OCI-LY7 (cell line): ENCODE data around the gene FNDC3B. TPM values are rescaled to one million over a fixed set of nuclear protein-coding genes. Genes with fewer than 3 reads are reported as not detected.

Experiments used
- BruUV-seq: library from RNA; stranded (reverse); fragments of 400-500 nt; replicated peaks from 2 replicates; lab custom pipeline; 2021; lab: Mats Ljungman, UMichigan
- CTCF ChIA-PET: fragments of 300-600 bp; sonication (Branson Sonifier 250); formaldehyde crosslinking; loops from one replicate; lab custom pipeline; 2022; ENCODE audit warnings: antibody characterized with exemption; ENCODE audit not compliant: unreplicated experiment; lab: Charles Lee
- POLR2A ChIA-PET: fragments of 300-600 bp; sonication (Branson Sonifier 250); formaldehyde crosslinking; loops from one replicate; lab custom pipeline; 2022; ENCODE audit warnings: antibody characterized with exemption; lab: Charles Lee
- DNase-seq: peaks from one replicate; pipeline ENCODE4 v3.0.0-alpha.2; 2015; ENCODE audit warnings: low spot score
- H2AFZ ChIP-seq: fragments of 200-600 bp; sonication (generic), shearing (Covaris generic); 2 replicates; pipeline ENCODE4 v1.6.1; 2014; ENCODE audit warnings: mild to moderate bottlenecking, antibody characterized with exemption, low read length, moderate library complexity
- H3K27ac ChIP-seq: fragments of 200-600 bp; sonication (generic); 2 replicates; pipeline ENCODE4 v1.5.1; 2014; ENCODE audit warnings: mixed run types, low read depth, mild to moderate bottlenecking, moderate library complexity, low read length, inconsistent platforms; ENCODE audit not compliant: poor library complexity, severe bottlenecking
- H3K36me3 ChIP-seq: fragments of 200-600 bp; sonication (generic); 2 replicates; pipeline ENCODE4 v1.6.1; 2014; ENCODE audit warnings: mild to moderate bottlenecking, antibody characterized with exemption, low read length, moderate library complexity, mixed read lengths; ENCODE audit not compliant: insufficient read depth
- H3K4me1 ChIP-seq: fragments of 200-600 bp; sonication (generic); 2 replicates; pipeline ENCODE4 v1.5.1; 2014; ENCODE audit warnings: mild to moderate bottlenecking, low read length; ENCODE audit not compliant: insufficient read depth, poor library complexity, severe bottlenecking
- H3K4me2 ChIP-seq: fragments of 200-600 bp; sonication (generic); 2 replicates; pipeline ENCODE4 v1.6.1; 2014; ENCODE audit warnings: mild to moderate bottlenecking, low read length
- H3K4me3 ChIP-seq: fragments of 200-600 bp; sonication (generic); 2 replicates; pipeline ENCODE4 v1.5.1; 2014; ENCODE audit warnings: mild to moderate bottlenecking, low read depth, low read length; ENCODE audit not compliant: poor library complexity, severe bottlenecking
- H3K79me2 ChIP-seq: fragments of 200-600 bp; sonication (generic); 2 replicates; pipeline ENCODE4 v1.6.1; 2016; ENCODE audit warnings: low read depth, mild to moderate bottlenecking, low read length, moderate library complexity, mixed read lengths; ENCODE audit not compliant: insufficient read depth
- H3K9me2 ChIP-seq: fragments of 200-600 bp; sonication (generic); 2 replicates; pipeline ENCODE4 v1.6.1; 2016; ENCODE audit warnings: mild to moderate bottlenecking, low read length, mixed read lengths; ENCODE audit not compliant: insufficient read depth
- H3K9me3 ChIP-seq: fragments of 200-600 bp; sonication (generic); 2 replicates; pipeline ENCODE4 v1.6.1; 2014; ENCODE audit warnings: mild to moderate bottlenecking, mixed run types, low read length, mixed read lengths
- H4K20me1 ChIP-seq: fragments of 200-600 bp; sonication (generic); 2 replicates; pipeline ENCODE4 v1.6.1; 2014; ENCODE audit warnings: mild to moderate bottlenecking, antibody characterized with exemption, low read length, moderate library complexity, mixed read lengths; ENCODE audit not compliant: insufficient read depth
- EZH2phosphoT487 ChIP-seq: fragments of 200-600 bp; sonication (generic); IDR thresholded peaks from 2 replicates; pipeline ENCODE4 v1.6.1; 2018; ENCODE audit warnings: low read depth, borderline replicate concordance, mild to moderate bottlenecking, mixed run types, antibody characterized with exemption, low read length, moderate library complexity, mixed read lengths
- intact Hi-C: fragments of 100-400 bp; cut with micrococcal nuclease; formaldehyde crosslinking; loops from one replicate; pipeline ENCODE4 v1.10.0; 2022; ENCODE audit not compliant: unreplicated experiment
- total RNA-seq, 2 experiments: library from RNA; depleted of rRNA in 1 of 2; stranded (reverse); fragments of >200 nt in 1 of 2; shearing (Covaris generic) in 1 of 2; gene quantifications; 2 replicates each; pipeline ENCODE4 v1.2.3, GENCODE V29; 2014 to 2022
- TF ChIP-seq, protein P1 (sequence below): fragments of 200-600 bp; sonication (generic); conservative IDR thresholded peaks from 2 replicates; pipeline ENCODE4 v1.5.1; 2014; ENCODE audit warnings: mild to moderate bottlenecking, antibody characterized with exemption, low read length, moderate library complexity, mixed read lengths

The FNDC3B gene
- total RNA-seq, 2 experiments from 2014 or later: 23.3 to 28.5 TPM

DNA sequence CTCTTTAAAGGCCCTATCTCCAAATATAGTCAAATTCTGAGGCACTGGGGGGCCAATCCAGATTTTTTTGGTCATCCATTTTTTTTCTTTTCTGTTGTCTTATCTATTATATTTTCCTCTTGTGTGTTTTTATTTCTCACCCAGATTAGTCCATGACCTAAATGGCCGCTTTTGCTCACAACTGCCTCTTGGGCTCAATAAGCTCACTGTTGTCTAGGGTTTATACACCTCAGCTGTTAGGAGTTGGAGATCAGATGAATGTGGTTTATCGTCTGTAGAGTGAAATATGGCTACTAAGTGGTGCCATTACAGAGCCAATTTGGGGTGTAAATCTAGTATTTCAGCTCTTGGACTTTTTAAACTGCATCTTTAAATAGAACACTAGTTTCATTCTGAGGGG lies 235.5 kb downstream of the FNDC3B start:
- Histone ChIP-seq H3K4me2 (no peak overlapping the region), H2AFZ (no peak overlapping the region), H3K4me3 (no peak overlapping the region), H3K9me2 (no peaks in the 10 kb centered on the region), H3K36me3 (no peaks in the 10 kb centered on the region), H3K9me3 (no peaks in the 10 kb centered on the region), H3K27ac (no peak overlapping the region), H4K20me1 (no peaks in the 10 kb centered on the region), H3K4me1 (peaks cover 16% of the 10 kb centered on the region), H3K79me2 (no peaks in the 10 kb centered on the region)
- intact Hi-C loops: loop anchor here (5.0 kb wide), 2 partner anchors 168 to 238 kb away; partner anchors contain the start of gene FNDC3B
- ChIA-PET CTCF (interaction anchor here (1.0 kb wide), 1 partner anchor 48 kb away, joined by 3 read pairs; no protein-coding TSS in a partner anchor), POLR2A (interaction anchor here (0.6 to 2.1 kb wide), 4 partner anchors 13 to 353 kb away, joined by 3 to 4 read pairs (median 4); no protein-coding TSS in a partner anchor)
- no TSS peak for BruUV-seq
- DNase-seq: no peak
- TF ChIP-seq, protein P1, sequence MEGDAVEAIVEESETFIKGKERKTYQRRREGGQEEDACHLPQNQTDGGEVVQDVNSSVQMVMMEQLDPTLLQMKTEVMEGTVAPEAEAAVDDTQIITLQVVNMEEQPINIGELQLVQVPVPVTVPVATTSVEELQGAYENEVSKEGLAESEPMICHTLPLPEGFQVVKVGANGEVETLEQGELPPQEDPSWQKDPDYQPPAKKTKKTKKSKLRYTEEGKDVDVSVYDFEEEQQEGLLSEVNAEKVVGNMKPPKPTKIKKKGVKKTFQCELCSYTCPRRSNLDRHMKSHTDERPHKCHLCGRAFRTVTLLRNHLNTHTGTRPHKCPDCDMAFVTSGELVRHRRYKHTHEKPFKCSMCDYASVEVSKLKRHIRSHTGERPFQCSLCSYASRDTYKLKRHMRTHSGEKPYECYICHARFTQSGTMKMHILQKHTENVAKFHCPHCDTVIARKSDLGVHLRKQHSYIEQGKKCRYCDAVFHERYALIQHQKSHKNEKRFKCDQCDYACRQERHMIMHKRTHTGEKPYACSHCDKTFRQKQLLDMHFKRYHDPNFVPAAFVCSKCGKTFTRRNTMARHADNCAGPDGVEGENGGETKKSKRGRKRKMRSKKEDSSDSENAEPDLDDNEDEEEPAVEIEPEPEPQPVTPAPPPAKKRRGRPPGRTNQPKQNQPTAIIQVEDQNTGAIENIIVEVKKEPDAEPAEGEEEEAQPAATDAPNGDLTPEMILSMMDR: no peak
- no peak for TF ChIP-seq EZH2phosphoT487

DNA sequence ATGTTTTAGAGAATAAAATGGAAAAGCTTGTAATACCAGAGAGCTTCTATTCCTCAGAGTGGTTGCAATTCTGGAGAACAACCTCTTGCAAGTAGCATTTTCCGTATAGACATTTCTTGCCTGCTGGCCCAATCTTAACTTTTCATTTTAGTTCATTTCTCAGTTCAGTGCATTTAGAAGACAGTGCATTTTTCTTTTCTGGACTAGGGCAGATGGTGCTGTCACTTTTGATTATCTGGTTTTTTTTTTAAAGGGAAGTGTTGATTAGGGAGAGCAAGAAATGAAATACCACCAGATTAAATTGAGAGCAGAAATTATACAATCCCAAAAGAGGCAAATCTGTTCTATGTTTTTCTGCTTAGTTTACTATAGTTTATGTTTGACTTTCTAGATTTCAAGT lies 236.2 kb downstream of the FNDC3B start:
- intact Hi-C loops: no loop called here

More for the DNA sequence above, 236.2 kb downstream of the FNDC3B start:
- H3K4me2 ChIP-seq: no peak overlapping the region
- H4K20me1 ChIP-seq: no peaks in the 10 kb centered on the region
- no peak for DNase-seq
- ChIA-PET CTCF (interaction anchor here (1.0 kb wide), 1 partner anchor 47 kb away, joined by 3 read pairs; no protein-coding TSS in a partner anchor), POLR2A (interaction anchor here (0.6 to 2.1 kb wide), 6 partner anchors 12 to 1253 kb away, joined by 3 to 4 read pairs (median 4); no protein-coding TSS in a partner anchor)
- BruUV-seq: no TSS peak
- H2AFZ ChIP-seq: no peak overlapping the region
- no peaks in the 10 kb centered on the region for H3K79me2 ChIP-seq
- H3K4me1 ChIP-seq: peaks cover 13% of the 10 kb centered on the region
- H3K36me3 ChIP-seq: no peaks in the 10 kb centered on the region
- no peak for TF ChIP-seq EZH2phosphoT487
- TF ChIP-seq, protein P1: no peak
- no peaks in the 10 kb centered on the region for H3K9me3 ChIP-seq
- H3K4me3 ChIP-seq: no peak overlapping the region
- no peak overlapping the region for H3K27ac ChIP-seq
- H3K9me2 ChIP-seq: no peaks in the 10 kb centered on the region
